GM21526 (cell line): ENCODE data around the gene SMAD3.

ENCODE experiments used
- ATAC-seq: cut with Tn5 transposase; IDR thresholded peaks from one replicate; pipeline ENCODE4 v1.9.1; 2021; ENCODE audit warnings: moderate library complexity; ENCODE audit not compliant: unreplicated experiment, low FRiP score

Gene SMAD3

GRCh38 chr15:67137319-67137718, 71.9 kb downstream of the SMAD3 start:
- no peak for ATAC-seq

- no peak for ATAC-seq
These were observed 72.8 kb downstream of the SMAD3 start for GRCh38 chr15:67137951-67138848.

- ATAC-seq: no peak
These were observed 73.8 kb downstream of the SMAD3 start for GRCh38 chr15:67138891-67139855.

- ATAC-seq: no peak
These were observed 74.9 kb downstream of the SMAD3 start for GRCh38 chr15:67140078-67140833.

- no peak for ATAC-seq
These were observed 76.8 kb downstream of the SMAD3 start for GRCh38 chr15:67142092-67142766.

GRCh38 chr15:67142767-67143100, 77.3 kb downstream of the SMAD3 start:
- ATAC-seq: no peak

- ATAC-seq: no peak
These were observed 78.2 kb downstream of the SMAD3 start for GRCh38 chr15:67143646-67144045.

- no peak for ATAC-seq
These were observed 79.4 kb downstream of the SMAD3 start for GRCh38 chr15:67144609-67145311.

GRCh38 chr15:67145312-67145610, 79.9 kb downstream of the SMAD3 start:
- no peak for ATAC-seq

GRCh38 chr15:67145710-67146109, 80.3 kb downstream of the SMAD3 start:
- ATAC-seq: no peak

GRCh38 chr15:67146234-67146633, 80.8 kb downstream of the SMAD3 start:
- no peak for ATAC-seq

- ATAC-seq: no peak
These were observed 81.5 kb downstream of the SMAD3 start for GRCh38 chr15:67146875-67147381.

GRCh38 chr15:67147396-67147949, 82.1 kb downstream of the SMAD3 start:
- no peak for ATAC-seq

GRCh38 chr15:67148196-67148701, 82.8 kb downstream of the SMAD3 start:
- ATAC-seq: no peak

GRCh38 chr15:67149068-67149772, 83.8 kb downstream of the SMAD3 start:
- ATAC-seq: no peak

GRCh38 chr15:67149773-67150022, 84.3 kb downstream of the SMAD3 start:
- no peak for ATAC-seq

GRCh38 chr15:67150023-67150860, 84.8 kb downstream of the SMAD3 start:
- no peak for ATAC-seq

- no peak for ATAC-seq
These were observed 87.0 kb downstream of the SMAD3 start for GRCh38 chr15:67152429-67152828.
